Brain pericyte (primary cell): ENCODE results near the gene NAA10.

Experiments
- DNase-seq: peaks from one replicate; pipeline ENCODE4 v3.0.0-alpha.2; 2012; ENCODE audit warnings: low read depth, low spot score

NAA10 gene

GRCh38 chrX:153966841-153967535, 32.2 kb upstream of the NAA10 start:
- DNase-seq = no peak

- no peak for DNase-seq
These were observed 31.4 kb upstream of the NAA10 start for GRCh38 chrX:153966283-153966688.

- DNase-seq = no peak
These were observed 30.6 kb upstream of the NAA10 start for GRCh38 chrX:153965406-153965805.

GRCh38 chrX:153964105-153964504, 29.3 kb upstream of the NAA10 start:
- no peak for DNase-seq

- DNase-seq = no peak
These were observed 28.7 kb upstream of the NAA10 start for GRCh38 chrX:153963546-153963945.

- DNase-seq = no peak
These were observed 26.5 kb upstream of the NAA10 start for GRCh38 chrX:153961292-153961691.

GRCh38 chrX:153960786-153961185, 25.9 kb upstream of the NAA10 start:
- no peak for DNase-seq

GRCh38 chrX:153960077-153960476, 25.2 kb upstream of the NAA10 start:
- DNase-seq = no peak

- DNase-seq = no peak
These were observed 24.8 kb upstream of the NAA10 start for GRCh38 chrX:153959649-153960048.

GRCh38 chrX:153958605-153959004, 23.8 kb upstream of the NAA10 start:
- DNase-seq = no peak

- no peak for DNase-seq
These were observed 22.4 kb upstream of the NAA10 start for GRCh38 chrX:153957224-153957623.

GRCh38 chrX:153956044-153956907, 21.4 kb upstream of the NAA10 start:
- no peak for DNase-seq

GRCh38 chrX:153955228-153955732, 20.4 kb upstream of the NAA10 start:
- DNase-seq = no peak

- no peak for DNase-seq
These were observed 19.9 kb upstream of the NAA10 start for GRCh38 chrX:153954558-153955227.

- no peak for DNase-seq
These were observed 19.2 kb upstream of the NAA10 start for GRCh38 chrX:153953892-153954557.

- DNase-seq = no peak
These were observed 18.5 kb upstream of the NAA10 start for GRCh38 chrX:153953342-153953830.

GRCh38 chrX:153952373-153953026, 17.7 kb upstream of the NAA10 start:
- no peak for DNase-seq

GRCh38 chrX:153951683-153952372, 17.0 kb upstream of the NAA10 start:
- no peak for DNase-seq

- DNase-seq = no peak
These were observed 15.3 kb upstream of the NAA10 start for GRCh38 chrX:153950127-153950526.
